ENCODE results near the gene SLU7.
A peak's percentile ranks its signal among the peaks of the same experiment; 100 is the strongest.

The SLU7 gene

GRCh38 chr5:160418561-160419457 is at the start of gene SLU7:
TSS of gene SLU7 (minus strand) at chr5:160419081. CDS start at chr5:160415294, 3,787 bp downstream.
- peak; percentile 92 for DNase-seq (ENCODE audit: low spot score)

GRCh38 chr5:160468363-160468975 is 49.6 kb upstream of the SLU7 start:
- no peak for DNase-seq (ENCODE audit: low spot score)

GRCh38 chr5:160467555-160468362 is 48.9 kb upstream of the SLU7 start:
- peak; percentile 81 for DNase-seq (ENCODE audit: low spot score)

GRCh38 chr5:160466889-160467554 is 48.1 kb upstream of the SLU7 start:
- DNase-seq (ENCODE audit: low spot score), result no peak

- no peak for DNase-seq (ENCODE audit: low spot score)
These were observed 47.2 kb upstream of the SLU7 start for GRCh38 chr5:160466116-160466515.

GRCh38 chr5:160464466-160464797 is 45.6 kb upstream of the SLU7 start:
- no peak for DNase-seq (ENCODE audit: low spot score)

- no peak for DNase-seq (ENCODE audit: low spot score)
These were observed 45.0 kb upstream of the SLU7 start for GRCh38 chr5:160463740-160464465.

- no peak for DNase-seq (ENCODE audit: low spot score)
These were observed 44.3 kb upstream of the SLU7 start for GRCh38 chr5:160463227-160463626.

- DNase-seq (ENCODE audit: low spot score), result no peak
These were observed 43.3 kb upstream of the SLU7 start for GRCh38 chr5:160462167-160462566.

- no peak for DNase-seq (ENCODE audit: low spot score)
These were observed 42.5 kb upstream of the SLU7 start for GRCh38 chr5:160461378-160461777.

GRCh38 chr5:160460377-160461049 is 41.6 kb upstream of the SLU7 start:
- DNase-seq (ENCODE audit: low spot score), result no peak

GRCh38 chr5:160458806-160459800 is 40.2 kb upstream of the SLU7 start:
- no peak for DNase-seq (ENCODE audit: low spot score)

- DNase-seq (ENCODE audit: low spot score), result no peak
These were observed 38.4 kb upstream of the SLU7 start for GRCh38 chr5:160457252-160457651.

GRCh38 chr5:160456480-160457177 is 37.7 kb upstream of the SLU7 start:
- DNase-seq (ENCODE audit: low spot score), result no peak

- DNase-seq (ENCODE audit: low spot score), result no peak
These were observed 36.7 kb upstream of the SLU7 start for GRCh38 chr5:160455600-160455999.

GRCh38 chr5:160453751-160454150 is 34.9 kb upstream of the SLU7 start:
- DNase-seq (ENCODE audit: low spot score), result no peak

GRCh38 chr5:160452795-160453194 is 33.9 kb upstream of the SLU7 start:
- DNase-seq (ENCODE audit: low spot score), result no peak

GRCh38 chr5:160452036-160452435 is 33.2 kb upstream of the SLU7 start:
- DNase-seq (ENCODE audit: low spot score), result no peak

- no peak for DNase-seq (ENCODE audit: low spot score)
These were observed 32.4 kb upstream of the SLU7 start for GRCh38 chr5:160451281-160451680.
